GM12878 (cell line): ENCODE measurements around the gene LRBA. TPM values are rescaled to one million over a fixed set of nuclear protein-coding genes. Genes with fewer than 3 reads are reported as not detected.

Experiments
- ATAC-seq: fragments of 200-7000 bp; cut with Tn5 transposase; 3 replicates; pipeline ENCODE4 v1.9.1; 2020; ENCODE audit warnings: mild to moderate bottlenecking, moderate library complexity
- BruUV-seq: library from RNA; stranded (reverse); fragments of 400-500 nt; replicated peaks from 2 replicates; lab custom pipeline; 2021; lab: Mats Ljungman, UMichigan
- CTCF ChIA-PET: fragments of 300-600 bp; sonication (Branson Sonifier 250); formaldehyde crosslinking; extraction: SDS; loops from one replicate; lab custom pipeline; 2021; ENCODE audit warnings: inconsistent platforms; lab: Yijun Ruan, JAX
- POLR2A ChIA-PET: fragments of 350-600 bp; formaldehyde crosslinking; extraction: SDS; loops from one replicate; lab custom pipeline; 2021; ENCODE audit warnings: inconsistent platforms; lab: Charles Lee
- RAD21 ChIA-PET: fragments of 300-600 bp; sonication (Branson Sonifier 250); formaldehyde crosslinking; loops from one replicate; lab custom pipeline; 2023; ENCODE audit warnings: antibody characterized with exemption; ENCODE audit not compliant: unreplicated experiment; lab: Charles Lee
- SMC1A ChIA-PET: fragments of 300-600 bp; sonication (Branson Sonifier 250); formaldehyde crosslinking; loops from one replicate; lab custom pipeline; 2023; ENCODE audit not compliant: unreplicated experiment, uncharacterized antibody; lab: Charles Lee
- DNase-seq: peaks from one replicate; pipeline ENCODE4 v3.0.0-alpha.2; 2011; ENCODE audit warnings: low read depth, low spot score
- FAIRE-seq: peaks from 3 replicates; lab custom pipeline; 2011; peaks lifted over from hg19 to GRCh38; lab: Jason Lieb, UNC
- H2AFZ ChIP-seq: 2 replicates; pipeline ENCODE4 v1.6.0; 2011; ENCODE audit warnings: low read depth, low read length, control low read depth; ENCODE audit not compliant: control insufficient read depth
- H3K27ac ChIP-seq: 2 replicates; pipeline ENCODE4 v1.5.1; 2011; ENCODE audit warnings: control low read depth; ENCODE audit not compliant: control insufficient read depth, insufficient read depth
- H3K27me3 ChIP-seq, 2 experiments: replicated peaks in 1 of 2; 2 replicates each; pipeline versions ENCODE4 v1.6.0 to v1.6.1; 2011; ENCODE audit warnings: low read length in 1 of 2; ENCODE audit not compliant: control insufficient read depth in 2 of 2, insufficient read depth in 2 of 2
- H3K36me3 ChIP-seq, 2 experiments: 2 replicates each; pipeline ENCODE4 v1.5.1; 2011; ENCODE audit warnings: low read length in 1 of 2; ENCODE audit not compliant: control insufficient read depth in 2 of 2, insufficient read depth in 2 of 2
- H3K4me1 ChIP-seq: 2 replicates; pipeline ENCODE4 v1.6.1; 2011; ENCODE audit warnings: mild to moderate bottlenecking, low read length, moderate library complexity, mixed read lengths; ENCODE audit not compliant: control insufficient read depth, insufficient read depth
- H3K4me2 ChIP-seq: 2 replicates; pipeline ENCODE4 v1.6.0; 2011; ENCODE audit warnings: control low read depth; ENCODE audit not compliant: control insufficient read depth, insufficient read depth
- H3K4me3 ChIP-seq: fragments of 200-600 bp; sonication (generic); 2 replicates; pipeline ENCODE4 v1.5.1; 2016
- H3K79me2 ChIP-seq: 2 replicates; pipeline ENCODE4 v1.6.0; 2011; ENCODE audit warnings: low read length; ENCODE audit not compliant: control insufficient read depth, insufficient read depth
- H3K9ac ChIP-seq: 2 replicates; pipeline ENCODE4 v1.8.0; 2011; ENCODE audit warnings: low read length, control low read depth, mixed read lengths; ENCODE audit not compliant: control insufficient read depth, insufficient read depth
- H3K9me3 ChIP-seq: replicated peaks from 3 replicates; pipeline ENCODE4 v1.5.1; 2011; ENCODE audit warnings: mild to moderate bottlenecking, low read length; ENCODE audit not compliant: control insufficient read depth, insufficient read depth
- H4K20me1 ChIP-seq: 2 replicates; pipeline ENCODE4 v1.6.0; 2011; ENCODE audit not compliant: control insufficient read depth, insufficient read depth
- ATF3 ChIP-seq: IDR thresholded peaks from 2 replicates; pipeline ENCODE4 v1.6.1; 2011; ENCODE audit warnings: low read depth, mild to moderate bottlenecking, low read length, moderate library complexity, borderline replicate concordance; ENCODE audit errors: extremely low read depth
- BHLHE40 ChIP-seq, 2 experiments: fragments of 450-650 bp in 1 of 2; IDR thresholded peaks; 2 replicates each; pipeline ENCODE4 v1.6.1; 2011 to 2017; ENCODE audit warnings: low read depth in 2 of 2, borderline replicate concordance in 1 of 2, improper control_type of control experiment in 1 of 2, low read length in 1 of 2, mild to moderate bottlenecking in 1 of 2
- CBX3 ChIP-seq: fragments of 200-600 bp; sonication (generic); IDR thresholded peaks from 2 replicates; pipeline ENCODE4 v1.6.1; 2016; ENCODE audit warnings: low read depth, borderline replicate concordance
- CEBPB ChIP-seq, 2 experiments: fragments of 150-350 bp in 1 of 2; IDR thresholded peaks; 2 replicates each; pipeline ENCODE4 v1.6.1; 2012 to 2014; ENCODE audit warnings: low read depth in 2 of 2, low read length in 2 of 2, borderline replicate concordance in 1 of 2, inconsistent platforms in 1 of 2
- CTCF ChIP-seq, 3 experiments: IDR thresholded peaks in 2 of 3; conservative IDR thresholded peaks in 1 of 3; 2 replicates each; pipeline ENCODE4 v1.5.1; 2011; ENCODE audit warnings: low read depth in 3 of 3, low read length in 3 of 3, mild to moderate bottlenecking in 3 of 3, control low read depth in 2 of 3, moderate library complexity in 2 of 3, inconsistent platforms in 1 of 3, mixed read lengths in 1 of 3; ENCODE audit not compliant: control insufficient read depth in 2 of 3, insufficient read depth in 1 of 3; ENCODE audit errors: extremely low read depth in 1 of 3
- EED ChIP-seq: sonication (generic); IDR thresholded peaks from 2 replicates; pipeline ENCODE4 v1.6.1; 2016; ENCODE audit warnings: antibody characterized with exemption, low read depth
- GATAD2B ChIP-seq: fragments of 450-650 bp; conservative IDR thresholded peaks from 2 replicates; pipeline ENCODE4 v1.6.1; 2017; ENCODE audit warnings: low read depth, mild to moderate bottlenecking, moderate library complexity
- JUNB ChIP-seq: IDR thresholded peaks from 2 replicates; pipeline ENCODE4 v1.6.1; 2016; ENCODE audit warnings: antibody characterized with exemption, mild to moderate bottlenecking
- KAT2A ChIP-seq: conservative IDR thresholded peaks from 2 replicates; pipeline ENCODE4 v1.6.1; 2011; ENCODE audit warnings: low read depth, low read length; ENCODE audit not compliant: control insufficient read depth
- MTA3 ChIP-seq: IDR thresholded peaks from 2 replicates; pipeline ENCODE4 v1.6.1; 2012; ENCODE audit warnings: low read length, inconsistent platforms, borderline replicate concordance
- PAX5 ChIP-seq: IDR thresholded peaks from 2 replicates; pipeline ENCODE4 v1.6.1; 2011; ENCODE audit warnings: low read depth, low read length, borderline replicate concordance
- PAX8 ChIP-seq: fragments of 450-650 bp; IDR thresholded peaks from 2 replicates; pipeline ENCODE4 v1.6.1; 2017; ENCODE audit warnings: mild to moderate bottlenecking, moderate library complexity
- PKNOX1 ChIP-seq: fragments of 450-650 bp; IDR thresholded peaks from 2 replicates; pipeline ENCODE4 v1.6.1; 2016; ENCODE audit warnings: mild to moderate bottlenecking
- RAD21 ChIP-seq: IDR thresholded peaks from 2 replicates; pipeline ENCODE4 v1.6.1; 2011; ENCODE audit warnings: mild to moderate bottlenecking, low read depth, low read length, moderate library complexity; ENCODE audit not compliant: insufficient read depth
- SMAD1 ChIP-seq: fragments of 450-650 bp; IDR thresholded peaks from 2 replicates; pipeline ENCODE4 v1.6.1; 2018; ENCODE audit warnings: mild to moderate bottlenecking, low read depth; ENCODE audit not compliant: partially characterized antibody
- SMC3 ChIP-seq: IDR thresholded peaks from 2 replicates; pipeline ENCODE4 v1.6.1; 2011; ENCODE audit warnings: low read length, improper control_type of control experiment, borderline replicate concordance
- TCF7 ChIP-seq: IDR thresholded peaks from 2 replicates; pipeline ENCODE4 v1.6.1; 2014; ENCODE audit warnings: antibody characterized with exemption, borderline replicate concordance
- ZNF24 ChIP-seq: fragments of 450-650 bp; IDR thresholded peaks from 2 replicates; pipeline ENCODE4 v1.6.1; 2017; ENCODE audit warnings: antibody characterized with exemption, mild to moderate bottlenecking
- WGBS: methylation state at CpG from one replicate; pipeline ENCODE4 v1.1.6; 2016; ENCODE audit warnings: low lambda C conversion rate; ENCODE audit not compliant: insufficient replicate concordance, insufficient coverage; ENCODE audit errors: missing lambda C conversion rate; 5-methylcytosine and 5-hydroxymethylcytosine counted together
- in situ Hi-C: fragments of 300-500 bp; cut with MboI; formaldehyde crosslinking; loops from 9 replicates; pipeline ENCODE4 v1.14.3; 2018; ENCODE audit warnings: mixed read lengths
- intact Hi-C: fragments of 100-400 bp; cut with micrococcal nuclease; formaldehyde crosslinking; loops from one replicate; pipeline ENCODE4 v1.14.2; 2022; ENCODE audit not compliant: unreplicated experiment
- polyA plus RNA-seq, 11 experiments: library from polyadenylated mRNA; depleted of rRNA in 4 of 11; unstranded in 6 of 11; stranded (reverse) in 5 of 11; fragments of >200 nt; fragmentation: Nextera tagmentation in 4 of 11; fragmentation: Illumina TruSeq in 1 of 11; extraction: Ambion mirVana in 4 of 11; extraction: Trizol in 1 of 11; gene quantifications; 1 replicate in 1 of 11; 2 replicates in 10 of 11; pipeline versions ENCODE4 v1.2.1 to v1.2.3, GENCODE V29; 2011 to 2016; ENCODE audit warnings: inconsistent platforms in 2 of 11, missing spikeins in 2 of 11, low read depth in 1 of 11
- total RNA-seq, 4 experiments: library from RNA; depleted of rRNA in 3 of 4; stranded (reverse); fragments of >200 nt in 3 of 4; fragmentation: Illumina TruSeq in 1 of 4; extraction: Trizol in 1 of 4; gene quantifications; 2 replicates each; pipeline versions ENCODE4 v1.2.1 to v1.2.3, GENCODE V29; 2013 to 2021
- TF ChIP-seq, protein P1 (sequence below): IDR thresholded peaks from 2 replicates; pipeline ENCODE4 v1.6.1; 2011; ENCODE audit warnings: low read depth, low read length, improper control_type of control experiment, borderline replicate concordance
- TF ChIP-seq, protein P2 (sequence below): fragments of 450-650 bp; IDR thresholded peaks from 2 replicates; pipeline ENCODE4 v1.6.1; 2017; ENCODE audit warnings: borderline replicate concordance

LRBA gene
- total and polyA plus RNA-seq, 10 of the 15 experiments (the other 5 are each of a cell fraction or from before 2014, with no cell fraction given) = 20.3 to 93.4 (median 55.0) TPM

DNA sequence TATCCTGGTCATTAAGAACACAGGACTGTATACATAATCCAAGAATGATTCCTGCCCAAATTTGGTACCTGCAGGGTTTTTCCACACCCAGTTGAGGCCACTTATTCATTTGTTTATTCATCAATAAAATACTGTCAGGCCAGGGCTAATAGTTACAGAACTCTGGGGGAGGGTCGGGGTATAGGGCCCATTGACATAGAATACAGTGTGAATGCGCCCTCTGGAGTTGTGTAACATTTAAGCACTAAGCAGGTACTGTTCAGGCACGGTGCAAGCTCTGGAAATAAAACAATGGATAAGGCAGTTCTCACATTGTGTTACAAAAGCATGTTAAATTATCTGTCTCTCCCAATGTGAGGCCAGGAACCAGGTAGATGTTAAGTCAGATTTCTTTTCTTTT lies 30.8 kb upstream of the LRBA start:
- Histone ChIP-seq H2AFZ (no peak overlapping the region), H3K4me3 (no peak overlapping the region), H3K79me2 (no peaks in the 10 kb centered on the region), H3K4me2 (no peak overlapping the region), H3K27me3 (no peaks in the 10 kb centered on the region), H3K4me1 (no peaks in the 10 kb centered on the region), H4K20me1 (no peaks in the 10 kb centered on the region), H3K9ac (no peak overlapping the region), H3K9me3 (no peaks in the 10 kb centered on the region), H3K36me3 (no peaks in the 10 kb centered on the region), H3K27ac (no peak overlapping the region)
- DNase-seq (no peak), ATAC-seq (peak; percentile 88), FAIRE-seq (no peak)
- RAD21 ChIA-PET = no interaction called here
- BruUV-seq = no TSS peak
- SMC1A ChIA-PET = interaction anchor here (1.2 kb wide), 1 partner anchor 179 kb away, joined by 5 read pairs; no protein-coding TSS in a partner anchor
- CTCF ChIA-PET = interaction anchor here (0.6 to 1.9 kb wide), 4 partner anchors 11 to 179 kb away, joined by 3 to 9 read pairs (median 4); no protein-coding TSS in a partner anchor
- intact Hi-C loops = no loop called here
- POLR2A ChIA-PET = no interaction called here
- 28% methylated on average over 3 of the region's 3 CpGs for WGBS
- in situ Hi-C loops = no loop called here
- TF ChIP-seq BHLHE40 (IDR thresholded peaks at IDR 0.05; ENCODE audit: borderline replicate concordance in 1 of 2, low read depth in 2 of 2, low read length in 1 of 2) (no peak), CBX3 (no peak), KAT2A (no peak), CTCF (IDR thresholded peaks at IDR 0.05 in 2 of 3, conservative IDR thresholded peaks at IDR 0.05 in 1 of 3; ENCODE audit: control insufficient read depth in 2 of 3, extremely low read depth in 1 of 3, insufficient read depth in 1 of 3, low read depth in 3 of 3, low read length in 3 of 3) (peak in 2 of 3 experiments; percentile 29 to 34; a peak in 2 of 6 replicates), SMAD1 (no peak), PAX8 (no peak), PKNOX1 (no peak), MTA3 (no peak), EED (no peak), GATAD2B (no peak), CEBPB (IDR thresholded peaks at IDR 0.05; ENCODE audit: borderline replicate concordance in 1 of 2, low read depth in 2 of 2, low read length in 2 of 2) (no peak), PAX5 (no peak), JUNB (no peak), ATF3 (no peak), RAD21 (peak; percentile 64), ZNF24 (no peak), TCF7 (no peak), SMC3 (peak; percentile 29; the same call in 1 of the 2 replicates)
- TF ChIP-seq, protein P1, sequence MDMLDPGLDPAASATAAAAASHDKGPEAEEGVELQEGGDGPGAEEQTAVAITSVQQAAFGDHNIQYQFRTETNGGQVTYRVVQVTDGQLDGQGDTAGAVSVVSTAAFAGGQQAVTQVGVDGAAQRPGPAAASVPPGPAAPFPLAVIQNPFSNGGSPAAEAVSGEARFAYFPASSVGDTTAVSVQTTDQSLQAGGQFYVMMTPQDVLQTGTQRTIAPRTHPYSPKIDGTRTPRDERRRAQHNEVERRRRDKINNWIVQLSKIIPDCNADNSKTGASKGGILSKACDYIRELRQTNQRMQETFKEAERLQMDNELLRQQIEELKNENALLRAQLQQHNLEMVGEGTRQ = no peak
- TF ChIP-seq, protein P2, sequence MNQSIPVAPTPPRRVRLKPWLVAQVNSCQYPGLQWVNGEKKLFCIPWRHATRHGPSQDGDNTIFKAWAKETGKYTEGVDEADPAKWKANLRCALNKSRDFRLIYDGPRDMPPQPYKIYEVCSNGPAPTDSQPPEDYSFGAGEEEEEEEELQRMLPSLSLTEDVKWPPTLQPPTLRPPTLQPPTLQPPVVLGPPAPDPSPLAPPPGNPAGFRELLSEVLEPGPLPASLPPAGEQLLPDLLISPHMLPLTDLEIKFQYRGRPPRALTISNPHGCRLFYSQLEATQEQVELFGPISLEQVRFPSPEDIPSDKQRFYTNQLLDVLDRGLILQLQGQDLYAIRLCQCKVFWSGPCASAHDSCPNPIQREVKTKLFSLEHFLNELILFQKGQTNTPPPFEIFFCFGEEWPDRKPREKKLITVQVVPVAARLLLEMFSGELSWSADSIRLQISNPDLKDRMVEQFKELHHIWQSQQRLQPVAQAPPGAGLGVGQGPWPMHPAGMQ = no peak
